Osteoblast (primary cell): Measurements from ENCODE around the gene IFIT5. TPM values are rescaled to one million over a fixed set of nuclear protein-coding genes. Genes with fewer than 3 reads are reported as not detected.
"Not testable (repeated sequence)": the region's sequence is repeated elsewhere in the genome, so short reads cannot be mapped to it uniquely, and the experiment has no call there.

Source experiments
- DNase-seq: peaks from one replicate; pipeline ENCODE4 v3.0.0; 2011; ENCODE audit warnings: low spot score, mixed read lengths; ENCODE audit not compliant: insufficient read length; ENCODE audit errors: missing footprints
- H2AFZ ChIP-seq: 2 replicates; pipeline ENCODE4 v1.6.0; 2011; ENCODE audit warnings: mild to moderate bottlenecking, low read length
- H3K27ac ChIP-seq: 2 replicates; pipeline ENCODE4 v1.5.1; 2011; ENCODE audit warnings: mild to moderate bottlenecking, low read depth, low read length, moderate library complexity
- H3K27me3 ChIP-seq: 2 replicates; pipeline ENCODE4 v1.6.0; 2012; ENCODE audit warnings: mild to moderate bottlenecking, control low read depth, inconsistent platforms, low read length, moderate library complexity; ENCODE audit not compliant: insufficient read depth
- H3K36me3 ChIP-seq: 2 replicates; pipeline ENCODE4 v1.5.1; 2011; ENCODE audit warnings: mild to moderate bottlenecking, low read length, control low read depth, moderate library complexity; ENCODE audit not compliant: insufficient read depth
- H3K4me1 ChIP-seq: 2 replicates; pipeline ENCODE4 v1.5.1; 2011; ENCODE audit warnings: mild to moderate bottlenecking, low read length, control low read depth, moderate library complexity; ENCODE audit not compliant: insufficient read depth
- H3K4me2 ChIP-seq: 2 replicates; pipeline ENCODE4 v1.6.0; 2011; ENCODE audit warnings: mild to moderate bottlenecking, low read length; ENCODE audit not compliant: insufficient read depth
- H3K4me3 ChIP-seq: fragments of 200-600 bp; sonication (generic); 3 replicates; pipeline ENCODE4 v1.5.1; 2012; ENCODE audit warnings: mild to moderate bottlenecking, low read length, inconsistent platforms; ENCODE audit not compliant: insufficient read depth
- H3K79me2 ChIP-seq: 2 replicates; pipeline ENCODE4 v1.6.0; 2012; ENCODE audit warnings: mild to moderate bottlenecking, low read length, control low read depth, inconsistent platforms; ENCODE audit not compliant: insufficient read depth
- H3K9me3 ChIP-seq: 2 replicates; pipeline ENCODE4 v1.5.1; 2011; ENCODE audit warnings: low read depth, low read length, control low read depth
- H4K20me1 ChIP-seq: 2 replicates; pipeline ENCODE4 v1.6.0; 2012; ENCODE audit warnings: mild to moderate bottlenecking, low read length, control low read depth; ENCODE audit not compliant: insufficient read depth
- CTCF ChIP-seq: IDR thresholded peaks from 2 replicates; pipeline ENCODE4 v1.5.1; 2011; ENCODE audit warnings: mild to moderate bottlenecking, low read depth, low read length, moderate library complexity; ENCODE audit errors: extremely low read depth
- total RNA-seq: library from RNA; depleted of rRNA; stranded (reverse); fragments of >200 nt; gene quantifications from 2 replicates; pipeline ENCODE4 v1.2.3, GENCODE V29; 2012

Gene IFIT5
- total RNA-seq, 1 donor: 39.1 TPM

- DNase-seq: no peak
- Histone ChIP-seq H3K9me3 (no peaks in the 10 kb centered on the region), H3K36me3 (no peaks in the 10 kb centered on the region), H3K4me3 (no peak overlapping the region), H2AFZ (no peak overlapping the region), H3K4me1 (no peaks in the 10 kb centered on the region), H3K27ac (no peak overlapping the region), H3K79me2 (no peaks in the 10 kb centered on the region), H3K27me3 (no peaks in the 10 kb centered on the region), H4K20me1 (no peaks in the 10 kb centered on the region), H3K4me2 (no peak overlapping the region)
- TF ChIP-seq CTCF: no peak
Observed at GRCh38 chr10:89440226-89441009, 26.1 kb downstream of the IFIT5 start.

- Histone ChIP-seq H2AFZ (no peak overlapping the region), H3K27me3 (no peaks in the 10 kb centered on the region), H3K79me2 (no peaks in the 10 kb centered on the region), H3K4me1 (no peaks in the 10 kb centered on the region), H3K4me3 (no peak overlapping the region), H3K4me2 (no peak overlapping the region), H3K9me3 (no peaks in the 10 kb centered on the region), H3K36me3 (no peaks in the 10 kb centered on the region), H3K27ac (no peak overlapping the region), H4K20me1 (no peaks in the 10 kb centered on the region)
- no peak for DNase-seq
- TF ChIP-seq CTCF: no peak
Observed at GRCh38 chr10:89442289-89442688, 27.9 kb downstream of the IFIT5 start.

GRCh38 chr10:89444819-89445218 lies 30.5 kb downstream of the IFIT5 start:
- H4K20me1 ChIP-seq, H3K9me3 ChIP-seq, H3K79me2 ChIP-seq, H3K4me2 ChIP-seq, H3K4me3 ChIP-seq, H3K36me3 ChIP-seq, H3K4me1 ChIP-seq, DNase-seq, H3K27me3 ChIP-seq, H2AFZ ChIP-seq, H3K27ac ChIP-seq: not testable (repeated sequence)

- Histone ChIP-seq H4K20me1 (no peaks in the 10 kb centered on the region), H3K79me2 (no peaks in the 10 kb centered on the region), H3K4me1 (no peaks in the 10 kb centered on the region), H3K27ac (no peak overlapping the region), H3K27me3 (no peaks in the 10 kb centered on the region), H3K9me3 (no peaks in the 10 kb centered on the region), H2AFZ (no peak overlapping the region), H3K36me3 (no peaks in the 10 kb centered on the region), H3K4me2 (no peak overlapping the region), H3K4me3 (no peak overlapping the region)
- no peak for DNase-seq
- no peak for TF ChIP-seq CTCF
Observed at GRCh38 chr10:89450901-89451300, 36.5 kb downstream of the IFIT5 start.
